ENCODE data around the gene PCED1B. TPM values are rescaled to one million over a fixed set of nuclear protein-coding genes. Genes with fewer than 3 reads are reported as not detected.

Gene PCED1B
- total RNA-seq, 3 donors from 2014 or later, result 57.1 to 78.2 (median 71.2) TPM

Other genes with a start within 250 kb of the PCED1B start
- 10 to 100 TPM; 27.8 to 39.7 (median 30.4) TPM for gene AMIGO2, start 338 bp downstream of the PCED1B start, total RNA-seq

All from activated T-cell treated with anti-CD3 and anti-CD28 coated beads, Interleukin-2, amount 50 U/mL, for 4 hours (primary cell).